DND-41 (cell line): ENCODE results near the gene TPI1.
"Not testable (repeated sequence)": the region's sequence is repeated elsewhere in the genome, so short reads cannot be mapped to it uniquely, and the experiment has no call there.

Source experiments
- ATAC-seq: fragments of 200-7000 bp; cut with Tn5 transposase; 3 replicates; pipeline ENCODE4 v1.9.1; 2021; ENCODE audit warnings: low read depth; ENCODE audit not compliant: insufficient read depth
- DNase-seq: peaks from one replicate; pipeline ENCODE4 v3.0.0-alpha.2; 2020
- H2AFZ ChIP-seq: 2 replicates; pipeline ENCODE4 v1.6.0; 2012; ENCODE audit warnings: low read depth, low read length
- H3K27ac ChIP-seq: 2 replicates; pipeline ENCODE4 v1.5.1; 2012; ENCODE audit warnings: low read length, inconsistent platforms
- H3K27me3 ChIP-seq: fragments of 200-600 bp; sonication (generic); 2 replicates; pipeline ENCODE4 v1.6.0; 2012; ENCODE audit warnings: low read length, mild to moderate bottlenecking, inconsistent platforms; ENCODE audit not compliant: insufficient read depth, poor library complexity
- H3K36me3 ChIP-seq: 2 replicates; pipeline ENCODE4 v1.5.1; 2012; ENCODE audit warnings: low read length, inconsistent platforms; ENCODE audit not compliant: insufficient read depth
- H3K4me1 ChIP-seq: 2 replicates; pipeline ENCODE4 v1.5.1; 2012; ENCODE audit warnings: mild to moderate bottlenecking, low read length; ENCODE audit not compliant: insufficient read depth
- H3K4me2 ChIP-seq: 2 replicates; pipeline ENCODE4 v1.6.0; 2012; ENCODE audit warnings: mild to moderate bottlenecking, moderate library complexity, low read length, inconsistent platforms; ENCODE audit not compliant: insufficient read depth
- H3K4me3 ChIP-seq, 2 experiments: fragments of 200-600 bp in 1 of 2; shearing (Covaris generic) in 1 of 2; 2 replicates each; pipeline ENCODE4 v1.5.1; 2012 to 2016; ENCODE audit warnings: inconsistent platforms in 2 of 2, low read length in 2 of 2, mild to moderate bottlenecking in 2 of 2, low read depth in 1 of 2, moderate library complexity in 1 of 2
- H3K79me2 ChIP-seq: 2 replicates; pipeline ENCODE4 v1.6.0; 2012; ENCODE audit warnings: low read length, inconsistent platforms; ENCODE audit not compliant: insufficient read depth
- H3K9ac ChIP-seq: 2 replicates; pipeline ENCODE4 v1.6.0; 2012; ENCODE audit warnings: low read depth, mild to moderate bottlenecking, inconsistent platforms, low read length, moderate library complexity
- H3K9me3 ChIP-seq: 2 replicates; pipeline ENCODE4 v1.5.1; 2012; ENCODE audit warnings: low read length, moderate library complexity, mild to moderate bottlenecking, inconsistent platforms; ENCODE audit not compliant: insufficient read depth, severe bottlenecking
- H4K20me1 ChIP-seq: 2 replicates; pipeline ENCODE4 v1.6.0; 2012; ENCODE audit warnings: low read length; ENCODE audit not compliant: insufficient read depth
- EZH2 ChIP-seq: IDR thresholded peaks from 3 replicates; pipeline ENCODE4 v1.6.1; 2012; ENCODE audit warnings: borderline replicate concordance, low read depth, mild to moderate bottlenecking, moderate library complexity, low read length, inconsistent platforms; ENCODE audit not compliant: severe bottlenecking
- TF ChIP-seq, protein P1 (sequence below): IDR thresholded peaks from 2 replicates; pipeline ENCODE4 v1.5.1; 2012; ENCODE audit warnings: borderline replicate concordance, low read length, moderate library complexity, mild to moderate bottlenecking; ENCODE audit not compliant: poor library complexity, severe bottlenecking; ENCODE audit errors: extremely low read depth

Gene TPI1

DNA sequence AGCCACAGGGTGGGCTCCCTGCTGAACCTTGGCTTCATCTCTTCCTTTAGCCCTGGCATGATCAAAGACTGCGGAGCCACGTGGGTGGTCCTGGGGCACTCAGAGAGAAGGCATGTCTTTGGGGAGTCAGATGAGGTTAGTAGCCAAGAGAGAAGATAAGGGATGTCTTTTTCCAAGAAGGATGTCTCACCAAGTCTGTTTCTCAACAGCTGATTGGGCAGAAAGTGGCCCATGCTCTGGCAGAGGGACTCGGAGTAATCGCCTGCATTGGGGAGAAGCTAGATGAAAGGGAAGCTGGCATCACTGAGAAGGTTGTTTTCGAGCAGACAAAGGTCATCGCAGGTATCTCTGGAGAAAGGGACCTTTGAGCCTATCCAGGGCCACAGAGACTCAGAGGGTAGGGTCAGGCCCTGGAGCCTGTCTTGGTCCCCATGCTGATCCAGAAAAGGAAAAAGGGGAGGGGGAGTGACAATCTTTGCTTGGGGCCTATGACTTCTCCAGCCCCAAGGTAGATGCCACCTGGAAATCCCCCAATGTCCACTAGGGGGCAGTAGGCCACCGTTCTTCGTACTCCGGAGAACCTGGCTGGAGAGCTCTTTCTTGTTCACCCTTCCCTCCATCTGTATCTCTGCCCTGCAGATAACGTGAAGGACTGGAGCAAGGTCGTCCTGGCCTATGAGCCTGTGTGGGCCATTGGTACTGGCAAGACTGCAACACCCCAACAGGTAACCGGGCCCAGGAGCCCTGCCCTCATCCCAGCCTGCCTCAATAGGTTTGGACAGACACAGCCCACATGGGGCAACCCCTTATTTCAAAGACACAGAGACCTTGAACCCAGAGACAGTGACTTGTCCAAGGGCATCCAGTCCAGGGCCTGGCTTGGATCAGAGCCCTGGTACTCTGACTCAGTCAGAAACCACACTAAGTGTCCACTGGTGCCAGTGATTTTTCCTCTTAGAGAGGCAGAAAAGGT is 2.0 kb downstream of the TPI1 start:
- H3K9me3 ChIP-seq, result no peaks in the 10 kb centered on the region
- TF ChIP-seq, protein P1, sequence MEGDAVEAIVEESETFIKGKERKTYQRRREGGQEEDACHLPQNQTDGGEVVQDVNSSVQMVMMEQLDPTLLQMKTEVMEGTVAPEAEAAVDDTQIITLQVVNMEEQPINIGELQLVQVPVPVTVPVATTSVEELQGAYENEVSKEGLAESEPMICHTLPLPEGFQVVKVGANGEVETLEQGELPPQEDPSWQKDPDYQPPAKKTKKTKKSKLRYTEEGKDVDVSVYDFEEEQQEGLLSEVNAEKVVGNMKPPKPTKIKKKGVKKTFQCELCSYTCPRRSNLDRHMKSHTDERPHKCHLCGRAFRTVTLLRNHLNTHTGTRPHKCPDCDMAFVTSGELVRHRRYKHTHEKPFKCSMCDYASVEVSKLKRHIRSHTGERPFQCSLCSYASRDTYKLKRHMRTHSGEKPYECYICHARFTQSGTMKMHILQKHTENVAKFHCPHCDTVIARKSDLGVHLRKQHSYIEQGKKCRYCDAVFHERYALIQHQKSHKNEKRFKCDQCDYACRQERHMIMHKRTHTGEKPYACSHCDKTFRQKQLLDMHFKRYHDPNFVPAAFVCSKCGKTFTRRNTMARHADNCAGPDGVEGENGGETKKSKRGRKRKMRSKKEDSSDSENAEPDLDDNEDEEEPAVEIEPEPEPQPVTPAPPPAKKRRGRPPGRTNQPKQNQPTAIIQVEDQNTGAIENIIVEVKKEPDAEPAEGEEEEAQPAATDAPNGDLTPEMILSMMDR, result peak; percentile 92
- no peak for TF ChIP-seq EZH2
- H3K4me1 ChIP-seq, result peaks cover 65% of the 10 kb centered on the region
- peaks cover 52% of the 10 kb centered on the region for H3K79me2 ChIP-seq
- H4K20me1 ChIP-seq, result peaks cover 49% of the 10 kb centered on the region
- H3K27me3 ChIP-seq, result no peaks in the 10 kb centered on the region
- peak overlapping the region; percentile 77; the same call in 1 of the 2 replicates for H3K27ac ChIP-seq
- H3K36me3 ChIP-seq, result peaks cover 70% of the 10 kb centered on the region
- ATAC-seq (peak; percentile 20), DNase-seq (peak; percentile 85)
- H3K4me2 ChIP-seq, result peak overlapping the region; percentile 99
- H3K4me3 ChIP-seq, result peak overlapping the region; percentile 43 to 80; a peak in 3 of 4 replicates
- H3K9ac ChIP-seq, result peak overlapping the region; percentile 80; the same call in 1 of the 2 replicates
- no peak overlapping the region for H2AFZ ChIP-seq

DNA sequence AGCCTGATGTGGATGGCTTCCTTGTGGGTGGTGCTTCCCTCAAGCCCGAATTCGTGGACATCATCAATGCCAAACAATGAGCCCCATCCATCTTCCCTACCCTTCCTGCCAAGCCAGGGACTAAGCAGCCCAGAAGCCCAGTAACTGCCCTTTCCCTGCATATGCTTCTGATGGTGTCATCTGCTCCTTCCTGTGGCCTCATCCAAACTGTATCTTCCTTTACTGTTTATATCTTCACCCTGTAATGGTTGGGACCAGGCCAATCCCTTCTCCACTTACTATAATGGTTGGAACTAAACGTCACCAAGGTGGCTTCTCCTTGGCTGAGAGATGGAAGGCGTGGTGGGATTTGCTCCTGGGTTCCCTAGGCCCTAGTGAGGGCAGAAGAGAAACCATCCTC is 3.0 kb downstream of the TPI1 start:
- Histone ChIP-seq H3K9ac (peak overlapping the region; percentile 80; the same call in 1 of the 2 replicates), H4K20me1 (peaks cover 49% of the 10 kb centered on the region), H3K79me2 (peaks cover 52% of the 10 kb centered on the region), H3K4me1 (peaks cover 71% of the 10 kb centered on the region), H3K4me2 (peak overlapping the region; percentile 99), H3K36me3 (peaks cover 61% of the 10 kb centered on the region)
- ATAC-seq, H2AFZ ChIP-seq, H3K27ac ChIP-seq, H3K9me3 ChIP-seq, H3K4me3 ChIP-seq, H3K27me3 ChIP-seq, DNase-seq: not testable (repeated sequence)

DNA sequence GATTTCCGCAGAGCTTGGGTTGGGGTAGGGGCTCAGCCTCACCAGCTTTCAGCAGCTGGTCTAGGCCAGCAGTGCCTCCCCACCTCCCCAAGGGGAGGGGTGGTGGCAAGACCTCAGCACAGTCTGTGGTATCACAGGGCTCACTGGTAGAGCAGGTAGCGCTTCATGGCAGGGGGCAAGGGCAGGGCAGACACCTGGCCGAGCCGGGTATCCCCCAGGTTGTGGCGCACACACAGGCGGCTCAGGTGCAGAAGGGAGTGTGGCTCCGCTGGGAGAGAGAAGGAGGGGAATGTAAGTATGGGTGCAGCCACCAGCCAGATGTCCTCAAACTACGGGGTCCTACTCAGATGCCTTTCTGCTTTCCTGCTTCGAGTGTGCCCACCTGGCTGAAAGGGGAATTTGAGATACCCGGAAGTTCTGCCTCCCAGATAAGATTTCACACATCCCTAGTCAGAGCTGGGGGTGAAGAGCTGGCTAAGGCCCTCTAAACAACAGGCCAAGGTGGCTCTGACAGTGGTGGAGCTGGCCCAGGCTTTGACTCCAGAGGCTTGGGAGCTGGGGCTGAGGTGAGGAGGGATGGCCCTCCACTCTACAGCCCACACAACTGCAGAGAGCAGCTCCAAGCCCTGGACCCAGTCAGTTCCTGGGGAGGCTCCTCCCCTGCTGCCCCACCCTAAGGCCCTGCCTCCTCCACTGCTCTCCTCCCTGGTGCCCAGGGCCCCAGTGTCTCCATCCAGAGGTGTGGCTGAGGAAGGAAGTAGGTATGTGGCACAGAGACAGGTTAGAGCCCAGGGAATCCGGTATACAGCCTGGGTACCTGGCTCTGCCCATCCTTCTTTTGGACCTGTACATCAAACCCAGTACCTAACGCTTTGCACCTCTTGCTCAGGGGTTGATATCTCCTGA is 4.0 kb downstream of the TPI1 start:
- Histone ChIP-seq H3K9me3 (no peaks in the 10 kb centered on the region), H3K27ac (peak overlapping the region; percentile 80), H3K9ac (peak overlapping the region; percentile 89), H3K79me2 (peaks cover 52% of the 10 kb centered on the region), H4K20me1 (peaks cover 49% of the 10 kb centered on the region), H3K36me3 (peaks cover 57% of the 10 kb centered on the region), H3K4me2 (peak overlapping the region; percentile 99), H3K27me3 (no peaks in the 10 kb centered on the region), H2AFZ (no peak overlapping the region), H3K4me3 (peak overlapping the region in 1 of 2 experiments; percentile 95; a peak in 2 of 4 replicates), H3K4me1 (peaks cover 70% of the 10 kb centered on the region)
- DNase-seq, result peak; percentile 34
- no peak for ATAC-seq
- TF ChIP-seq, protein P1, result no peak
- no peak for TF ChIP-seq EZH2
